Body of pancreas (tissue), 4 donors: ENCODE data around the gene TBXT.

Experiments used
- POLR2A ChIP-seq, 3 donors: fragments of 450-650 bp; IDR thresholded peaks; one replicate each; pipeline ENCODE4 v1.6.1; 2016; ENCODE audit warnings: antibody characterized with exemption in 3 of 3, mild to moderate bottlenecking in 2 of 3
- TF ChIP-seq, protein P1 (sequence below), 7 experiments: fragments of 450-650 bp in 4 of 7; fragments of 200-600 bp in 3 of 7; sonication (generic) in 3 of 7; IDR thresholded peaks; one replicate each; pipeline ENCODE4 v1.5.1; 2016 to 2019; ENCODE audit warnings: antibody characterized with exemption in 7 of 7

DNA sequence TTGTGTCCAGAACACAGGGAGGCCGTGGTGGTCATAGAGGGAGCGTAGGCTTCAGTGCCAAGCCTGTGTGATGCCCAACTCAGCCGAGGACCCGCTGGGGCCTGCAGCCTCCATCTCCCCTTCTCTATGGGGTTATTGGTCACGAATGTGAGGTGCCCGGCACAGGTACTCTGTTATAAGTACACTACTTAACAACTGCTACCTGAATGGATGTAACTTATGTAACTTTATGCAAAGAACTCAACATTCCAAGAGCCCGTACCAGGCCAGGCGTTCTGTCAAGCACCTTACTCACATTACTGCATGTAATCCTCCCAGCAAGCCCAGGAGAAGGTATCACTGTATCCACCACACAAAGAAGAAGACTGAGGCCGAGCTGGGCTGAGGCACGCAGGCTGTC, 24.5 kb upstream of the TBXT start:
- no peak for TF ChIP-seq POLR2A (IDR thresholded peaks at IDR 0.05)
- TF ChIP-seq, protein P1, sequence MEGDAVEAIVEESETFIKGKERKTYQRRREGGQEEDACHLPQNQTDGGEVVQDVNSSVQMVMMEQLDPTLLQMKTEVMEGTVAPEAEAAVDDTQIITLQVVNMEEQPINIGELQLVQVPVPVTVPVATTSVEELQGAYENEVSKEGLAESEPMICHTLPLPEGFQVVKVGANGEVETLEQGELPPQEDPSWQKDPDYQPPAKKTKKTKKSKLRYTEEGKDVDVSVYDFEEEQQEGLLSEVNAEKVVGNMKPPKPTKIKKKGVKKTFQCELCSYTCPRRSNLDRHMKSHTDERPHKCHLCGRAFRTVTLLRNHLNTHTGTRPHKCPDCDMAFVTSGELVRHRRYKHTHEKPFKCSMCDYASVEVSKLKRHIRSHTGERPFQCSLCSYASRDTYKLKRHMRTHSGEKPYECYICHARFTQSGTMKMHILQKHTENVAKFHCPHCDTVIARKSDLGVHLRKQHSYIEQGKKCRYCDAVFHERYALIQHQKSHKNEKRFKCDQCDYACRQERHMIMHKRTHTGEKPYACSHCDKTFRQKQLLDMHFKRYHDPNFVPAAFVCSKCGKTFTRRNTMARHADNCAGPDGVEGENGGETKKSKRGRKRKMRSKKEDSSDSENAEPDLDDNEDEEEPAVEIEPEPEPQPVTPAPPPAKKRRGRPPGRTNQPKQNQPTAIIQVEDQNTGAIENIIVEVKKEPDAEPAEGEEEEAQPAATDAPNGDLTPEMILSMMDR (IDR thresholded peaks at IDR 0.05): no peak
